ENCODE data around the gene N4BP2.

DNA sequence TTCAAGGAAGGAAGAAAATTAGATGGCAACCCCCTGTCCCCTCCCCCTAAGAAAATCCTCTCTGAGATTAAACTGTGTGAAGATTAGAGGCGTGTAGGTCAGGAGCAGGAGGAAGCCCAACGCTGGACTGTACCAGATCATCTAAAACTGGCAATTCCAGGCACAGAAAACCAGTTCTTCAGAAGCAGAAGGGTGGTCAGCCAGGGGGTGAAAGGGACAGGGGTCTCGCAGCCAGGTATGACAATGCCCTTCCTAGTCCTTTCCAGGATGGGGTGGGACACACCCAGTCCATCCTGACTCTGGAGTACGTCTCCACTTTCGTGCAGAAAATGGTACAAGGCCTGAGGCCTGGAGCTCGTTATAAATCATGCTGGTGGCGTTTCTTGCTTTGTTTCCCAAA, 136.9 kb downstream of the N4BP2 start:
- TF ChIP-seq EGR1 (IDR thresholded peaks at IDR 0.05) (no peak), RAD21 (IDR thresholded peaks at IDR 0.05; ENCODE audit: low read depth) (no peak), YY1 (IDR thresholded peaks at IDR 0.05; ENCODE audit: low read depth) (no peak), TAF1 (IDR thresholded peaks at IDR 0.05; ENCODE audit: low read depth) (no peak), EP300 (IDR thresholded peaks at IDR 0.05; ENCODE audit: borderline replicate concordance) (no peak), TEAD4 (IDR thresholded peaks at IDR 0.05) (no peak), REST (IDR thresholded peaks at IDR 0.05; ENCODE audit: low read depth) (no peak), ZBTB7A (IDR thresholded peaks at IDR 0.05; ENCODE audit: low read depth) (no peak), CEBPB (IDR thresholded peaks at IDR 0.05) (no peak), CREB1 (IDR thresholded peaks at IDR 0.05; ENCODE audit: low read depth) (no peak), NFIC (IDR thresholded peaks at IDR 0.05) (no peak)
- TF ChIP-seq, protein P1, sequence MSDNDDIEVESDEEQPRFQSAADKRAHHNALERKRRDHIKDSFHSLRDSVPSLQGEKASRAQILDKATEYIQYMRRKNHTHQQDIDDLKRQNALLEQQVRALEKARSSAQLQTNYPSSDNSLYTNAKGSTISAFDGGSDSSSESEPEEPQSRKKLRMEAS (IDR thresholded peaks at IDR 0.05) = no peak

Data from Ishikawa (cell line).